ENCODE results near the gene INTS1.
"Not testable (repeated sequence)": the region's sequence is repeated elsewhere in the genome, so short reads cannot be mapped to it uniquely, and the experiment has no call there.

Gene INTS1

GRCh38 chr7:1445341-1445740, 58.8 kb downstream of the INTS1 start:
- no peak for DNase-seq (ENCODE audit: low read depth)

- DNase-seq (ENCODE audit: low read depth), result no peak
These were observed 59.3 kb downstream of the INTS1 start for GRCh38 chr7:1444925-1445322.

- DNase-seq (ENCODE audit: low read depth), result no peak
These were observed 59.8 kb downstream of the INTS1 start for GRCh38 chr7:1444214-1444924.

GRCh38 chr7:1443587-1444200, 60.5 kb downstream of the INTS1 start:
- not testable (repeated sequence) for DNase-seq (ENCODE audit: low read depth)

- DNase-seq (ENCODE audit: low read depth), result no peak
These were observed 61.6 kb downstream of the INTS1 start for GRCh38 chr7:1442355-1443124.

GRCh38 chr7:1441615-1442354, 62.4 kb downstream of the INTS1 start:
- no peak for DNase-seq (ENCODE audit: low read depth)

GRCh38 chr7:1440620-1441019, 63.6 kb downstream of the INTS1 start:
- DNase-seq (ENCODE audit: low read depth), result no peak

GRCh38 chr7:1439373-1440363, 64.5 kb downstream of the INTS1 start:
- DNase-seq (ENCODE audit: low read depth), result no peak

GRCh38 chr7:1438821-1439220, 65.4 kb downstream of the INTS1 start:
- no peak for DNase-seq (ENCODE audit: low read depth)

GRCh38 chr7:1438208-1438607, 66.0 kb downstream of the INTS1 start:
- no peak for DNase-seq (ENCODE audit: low read depth)

- DNase-seq (ENCODE audit: low read depth), result no peak
These were observed 66.9 kb downstream of the INTS1 start for GRCh38 chr7:1437155-1437880.

- DNase-seq (ENCODE audit: low read depth), result no peak
These were observed 67.6 kb downstream of the INTS1 start for GRCh38 chr7:1436608-1437007.

- DNase-seq (ENCODE audit: low read depth), result no peak
These were observed 69.1 kb downstream of the INTS1 start for GRCh38 chr7:1434891-1435670.

GRCh38 chr7:1434165-1434718, 69.9 kb downstream of the INTS1 start:
- DNase-seq (ENCODE audit: low read depth), result no peak

GRCh38 chr7:1433128-1433920, 70.9 kb downstream of the INTS1 start:
- no peak for DNase-seq (ENCODE audit: low read depth)

- peak; percentile 56 for DNase-seq (ENCODE audit: low read depth)
These were observed 71.6 kb downstream of the INTS1 start for GRCh38 chr7:1432411-1433082.

- DNase-seq (ENCODE audit: low read depth), result no peak
These were observed 72.4 kb downstream of the INTS1 start for GRCh38 chr7:1431634-1432380.
